K562 (cell line): ENCODE results near the gene TRAP1. TPM values are rescaled to one million over a fixed set of nuclear protein-coding genes. Genes with fewer than 3 reads are reported as not detected.
A peak's percentile ranks its signal among the peaks of the same experiment; 100 is the strongest.

Experiments
- ARID1B ChIP-seq: fragments of 450-650 bp; IDR thresholded peaks from 2 replicates; pipeline ENCODE4 v1.6.1; 2016; ENCODE audit warnings: antibody characterized with exemption, mild to moderate bottlenecking, inconsistent platforms
- ATF1 ChIP-seq, 2 experiments: fragments of 450-650 bp in 1 of 2; IDR thresholded peaks; 2 replicates each; pipeline ENCODE4 v1.6.1; 2016; ENCODE audit warnings: missing compliant biosample characterization in 1 of 2, missing genetic modification characterization in 1 of 2
- DMBX1 ChIP-seq: fragments of 250-450 bp; sonication (Bioruptor Pico); IDR thresholded peaks from 2 replicates; pipeline ENCODE4 v1.8.0; 2022; ENCODE audit warnings: inconsistent platforms, mild to moderate bottlenecking, moderate library complexity, borderline replicate concordance
- EGR1 ChIP-seq: fragments of 450-650 bp; conservative IDR thresholded peaks from 2 replicates; pipeline ENCODE4 v1.6.1; 2017; ENCODE audit warnings: mild to moderate bottlenecking
- ELF2 ChIP-seq: fragments of 250-450 bp; sonication (Bioruptor Pico); IDR thresholded peaks from 2 replicates; pipeline ENCODE4 v1.5.0; 2021; ENCODE audit warnings: mild to moderate bottlenecking
- ETV5 ChIP-seq: sonication (generic); formaldehyde crosslinking; IDR thresholded peaks from 2 replicates; pipeline ENCODE4 v1.4.0; 2020; ENCODE audit warnings: low read depth, mild to moderate bottlenecking, missing genetic modification reagents
- GTF3C2 ChIP-seq: IDR thresholded peaks from 3 replicates; pipeline ENCODE4 v1.6.1; 2011; ENCODE audit warnings: borderline replicate concordance, mild to moderate bottlenecking, moderate library complexity; ENCODE audit not compliant: insufficient read length; ENCODE audit errors: extremely low read depth
- HDAC1 ChIP-seq, 2 experiments: fragments of 450-650 bp; IDR thresholded peaks; 2 replicates each; pipeline ENCODE4 v1.6.1; 2016 to 2017; ENCODE audit warnings: inconsistent platforms in 1 of 2, mild to moderate bottlenecking in 1 of 2, moderate library complexity in 1 of 2
- NEUROD1 ChIP-seq: fragments of 150-350 bp; IDR thresholded peaks from 2 replicates; pipeline ENCODE4 v1.6.1; 2014; ENCODE audit warnings: borderline replicate concordance, low read length, low read depth; ENCODE audit not compliant: partially characterized antibody
- POLR2H ChIP-seq: IDR thresholded peaks from 2 replicates; pipeline ENCODE4 v1.6.1; 2016; ENCODE audit warnings: missing genetic modification characterization, low read depth, mild to moderate bottlenecking, control low read depth, missing compliant biosample characterization, moderate library complexity
- RCOR1 ChIP-seq, 2 experiments: IDR thresholded peaks; 2 replicates each; pipeline ENCODE4 v1.6.1; 2012; ENCODE audit warnings: low read depth in 2 of 2, low read length in 2 of 2, borderline replicate concordance in 1 of 2, improper control_type of control experiment in 1 of 2
- SPI1 ChIP-seq: IDR thresholded peaks from 2 replicates; pipeline ENCODE4 v1.6.1; 2011; ENCODE audit warnings: low read depth, low read length, control low read depth, borderline replicate concordance
- XRCC3 ChIP-seq: fragments of 450-650 bp; IDR thresholded peaks from 2 replicates; pipeline ENCODE4 v1.6.1; 2017; ENCODE audit warnings: mild to moderate bottlenecking, moderate library complexity
- ZBTB33 ChIP-seq: sonication (generic); formaldehyde crosslinking; IDR thresholded peaks from 2 replicates; pipeline ENCODE4 v1.8.1; 2023; ENCODE audit warnings: mild to moderate bottlenecking, missing genetic modification reagents
- ZC3H11A ChIP-seq: IDR thresholded peaks from 2 replicates; pipeline ENCODE4 v1.6.1; 2012; ENCODE audit warnings: low read depth, low read length, improper control_type of control experiment
- polyA plus RNA-seq, 8 experiments: library from polyadenylated mRNA; depleted of rRNA in 4 of 8; stranded (reverse) in 5 of 8; unstranded in 3 of 8; fragments of >200 nt; fragmentation: Nextera tagmentation in 2 of 8; fragmentation: Illumina TruSeq in 1 of 8; extraction: Ambion mirVana in 2 of 8; extraction: Trizol in 1 of 8; gene quantifications; 2 replicates each; pipeline versions ENCODE4 v1.2.1 to v1.2.3, GENCODE V29; 2011 to 2014; ENCODE audit warnings: inconsistent platforms in 1 of 8, missing spikeins in 1 of 8
- total RNA-seq, 7 experiments: library from RNA; depleted of rRNA in 6 of 7; stranded (reverse); fragments of >200 nt in 6 of 7; fragmentation: Illumina TruSeq in 2 of 7; extraction: Trizol in 2 of 7; gene quantifications; 2 replicates each; pipeline versions ENCODE4 v1.2.1 to v1.2.3, GENCODE V29; 2011 to 2021; ENCODE audit warnings: low replicate concordance in 1 of 7
- TF ChIP-seq, protein P1 (sequence below): sonication (generic); formaldehyde crosslinking; IDR thresholded peaks from 2 replicates; pipeline ENCODE4 v1.8.0; 2022; ENCODE audit warnings: missing genetic modification reagents, mild to moderate bottlenecking, borderline replicate concordance
- TF ChIP-seq, protein P2 (sequence below), 2 experiments: fragments of 450-650 bp; conservative IDR thresholded peaks; 2 replicates each; pipeline ENCODE4 v1.6.1; 2017; ENCODE audit warnings: mild to moderate bottlenecking in 2 of 2, moderate library complexity in 2 of 2

The TRAP1 gene
- total and polyA plus RNA-seq, 9 of the 15 experiments (the other 6 are each of a cell fraction or from before 2014, with no cell fraction given): 19.1 to 436 (median 301) TPM

DNA sequence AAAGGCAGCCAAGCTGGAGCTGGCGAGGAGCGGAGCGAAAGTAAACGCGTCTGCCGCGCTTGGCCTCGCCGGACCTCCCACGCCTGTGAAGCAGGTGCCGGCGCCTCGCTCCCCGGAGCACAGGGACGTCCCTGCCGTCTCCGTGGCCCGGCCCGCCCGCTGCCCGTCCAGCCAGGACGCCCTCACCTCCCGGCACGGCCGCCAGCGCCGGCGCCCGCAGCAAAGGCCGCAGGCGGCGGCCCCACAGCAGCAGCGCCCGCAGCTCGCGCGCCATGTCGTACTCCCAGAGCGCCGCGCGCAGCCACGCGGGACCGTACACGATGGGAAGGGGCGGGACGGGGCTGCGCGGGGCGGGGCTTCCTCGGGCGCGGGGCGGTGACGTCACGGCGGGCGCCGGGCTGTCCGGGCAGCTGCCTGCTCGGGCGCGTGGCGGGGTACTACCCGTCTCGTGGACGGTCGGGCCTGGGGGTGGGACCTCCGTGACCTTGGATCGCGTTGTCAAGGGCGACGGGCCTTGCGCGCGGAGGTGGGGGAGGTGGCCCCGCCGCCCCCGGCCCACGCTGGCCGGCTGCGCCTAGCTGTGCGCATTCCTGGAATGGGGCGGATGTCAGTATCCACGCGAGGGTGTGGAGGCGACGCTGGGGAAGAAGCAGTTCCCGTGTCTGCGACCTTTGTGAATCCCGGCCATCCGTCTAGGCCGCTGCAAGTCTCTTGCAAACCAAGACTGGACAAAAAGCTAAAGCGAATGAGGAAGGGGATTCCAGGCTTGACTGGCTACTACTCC is at the start of gene TRAP1 (continued):
- TF ChIP-seq NEUROD1: peak; percentile 32
- 0 out of 2 replicates have a peak, but pooled peaks have one; percentile 59 for TF ChIP-seq ETV5
- peak; percentile 75 for TF ChIP-seq DMBX1 (CRISPR knock-in tag)
- peak in 1 of 2 experiments; percentile 94; a peak in 2 of 4 replicates for TF ChIP-seq HDAC1 (IDR thresholded peaks at IDR 0.05)
- TF ChIP-seq, protein P1, sequence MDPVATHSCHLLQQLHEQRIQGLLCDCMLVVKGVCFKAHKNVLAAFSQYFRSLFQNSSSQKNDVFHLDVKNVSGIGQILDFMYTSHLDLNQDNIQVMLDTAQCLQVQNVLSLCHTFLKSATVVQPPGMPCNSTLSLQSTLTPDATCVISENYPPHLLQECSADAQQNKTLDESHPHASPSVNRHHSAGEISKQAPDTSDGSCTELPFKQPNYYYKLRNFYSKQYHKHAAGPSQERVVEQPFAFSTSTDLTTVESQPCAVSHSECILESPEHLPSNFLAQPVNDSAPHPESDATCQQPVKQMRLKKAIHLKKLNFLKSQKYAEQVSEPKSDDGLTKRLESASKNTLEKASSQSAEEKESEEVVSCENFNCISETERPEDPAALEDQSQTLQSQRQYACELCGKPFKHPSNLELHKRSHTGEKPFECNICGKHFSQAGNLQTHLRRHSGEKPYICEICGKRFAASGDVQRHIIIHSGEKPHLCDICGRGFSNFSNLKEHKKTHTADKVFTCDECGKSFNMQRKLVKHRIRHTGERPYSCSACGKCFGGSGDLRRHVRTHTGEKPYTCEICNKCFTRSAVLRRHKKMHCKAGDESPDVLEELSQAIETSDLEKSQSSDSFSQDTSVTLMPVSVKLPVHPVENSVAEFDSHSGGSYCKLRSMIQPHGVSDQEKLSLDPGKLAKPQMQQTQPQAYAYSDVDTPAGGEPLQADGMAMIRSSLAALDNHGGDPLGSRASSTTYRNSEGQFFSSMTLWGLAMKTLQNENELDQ: no peak
- no peak for TF ChIP-seq ARID1B
- TF ChIP-seq, protein P2, sequence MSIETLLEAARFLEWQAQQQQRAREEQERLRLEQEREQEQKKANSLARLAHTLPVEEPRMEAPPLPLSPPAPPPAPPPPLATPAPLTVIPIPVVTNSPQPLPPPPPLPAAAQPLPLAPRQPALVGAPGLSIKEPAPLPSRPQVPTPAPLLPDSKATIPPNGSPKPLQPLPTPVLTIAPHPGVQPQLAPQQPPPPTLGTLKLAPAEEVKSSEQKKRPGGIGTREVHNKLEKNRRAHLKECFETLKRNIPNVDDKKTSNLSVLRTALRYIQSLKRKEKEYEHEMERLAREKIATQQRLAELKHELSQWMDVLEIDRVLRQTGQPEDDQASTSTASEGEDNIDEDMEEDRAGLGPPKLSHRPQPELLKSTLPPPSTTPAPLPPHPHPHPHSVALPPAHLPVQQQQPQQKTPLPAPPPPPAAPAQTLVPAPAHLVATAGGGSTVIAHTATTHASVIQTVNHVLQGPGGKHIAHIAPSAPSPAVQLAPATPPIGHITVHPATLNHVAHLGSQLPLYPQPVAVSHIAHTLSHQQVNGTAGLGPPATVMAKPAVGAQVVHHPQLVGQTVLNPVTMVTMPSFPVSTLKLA (conservative IDR thresholded peaks at IDR 0.05): peak; percentile 73 to 89
- peak; percentile 62; the same call in 1 of the 2 replicates for TF ChIP-seq ZBTB33 (CRISPR knock-in tag)
- no peak for TF ChIP-seq ELF2 (CRISPR knock-in tag)
- peak; percentile 79 for TF ChIP-seq ATF1 (CRISPR knock-in tag; IDR thresholded peaks at IDR 0.05)
- peak; percentile 98 for TF ChIP-seq ATF1 (tag; IDR thresholded peaks at IDR 0.05)
- TF ChIP-seq XRCC3: no peak
- TF ChIP-seq GTF3C2: no peak
- TF ChIP-seq SPI1: 0 out of 2 replicates have a peak, but pooled peaks have one; percentile 26
- peak; percentile 87 for TF ChIP-seq EGR1
- TF ChIP-seq RCOR1 (IDR thresholded peaks at IDR 0.05; ENCODE audit: borderline replicate concordance in 1 of 2, low read depth in 2 of 2, low read length in 2 of 2): peak in 1 of 2 experiments; percentile 32; a peak in 1 of 4 replicates
- TF ChIP-seq ZC3H11A: no peak
- TF ChIP-seq POLR2H (tag): peak; percentile 87
